Measurements from ENCODE around the gene HNF4A.

DNA sequence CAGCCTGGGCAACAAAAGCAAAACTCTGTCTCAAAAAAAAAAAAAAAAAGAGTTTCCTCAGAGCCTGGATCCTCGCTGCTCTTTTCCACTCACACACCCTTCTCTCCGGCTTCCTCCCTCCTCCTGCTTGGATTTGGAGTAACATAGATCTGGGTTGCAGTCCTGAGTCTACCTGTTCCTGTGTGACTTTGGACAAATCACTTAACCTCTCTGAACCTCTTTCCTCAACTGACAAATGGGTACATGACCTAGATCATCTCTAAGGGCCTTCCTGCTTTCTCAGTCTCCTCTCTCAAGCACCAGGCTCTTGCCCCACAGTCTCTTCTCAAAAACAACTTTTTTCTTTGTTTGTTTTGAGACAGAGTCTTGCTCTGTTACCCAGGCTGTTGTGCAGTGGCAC, 24.3 kb upstream of the HNF4A start:
- TF ChIP-seq, protein P1, sequence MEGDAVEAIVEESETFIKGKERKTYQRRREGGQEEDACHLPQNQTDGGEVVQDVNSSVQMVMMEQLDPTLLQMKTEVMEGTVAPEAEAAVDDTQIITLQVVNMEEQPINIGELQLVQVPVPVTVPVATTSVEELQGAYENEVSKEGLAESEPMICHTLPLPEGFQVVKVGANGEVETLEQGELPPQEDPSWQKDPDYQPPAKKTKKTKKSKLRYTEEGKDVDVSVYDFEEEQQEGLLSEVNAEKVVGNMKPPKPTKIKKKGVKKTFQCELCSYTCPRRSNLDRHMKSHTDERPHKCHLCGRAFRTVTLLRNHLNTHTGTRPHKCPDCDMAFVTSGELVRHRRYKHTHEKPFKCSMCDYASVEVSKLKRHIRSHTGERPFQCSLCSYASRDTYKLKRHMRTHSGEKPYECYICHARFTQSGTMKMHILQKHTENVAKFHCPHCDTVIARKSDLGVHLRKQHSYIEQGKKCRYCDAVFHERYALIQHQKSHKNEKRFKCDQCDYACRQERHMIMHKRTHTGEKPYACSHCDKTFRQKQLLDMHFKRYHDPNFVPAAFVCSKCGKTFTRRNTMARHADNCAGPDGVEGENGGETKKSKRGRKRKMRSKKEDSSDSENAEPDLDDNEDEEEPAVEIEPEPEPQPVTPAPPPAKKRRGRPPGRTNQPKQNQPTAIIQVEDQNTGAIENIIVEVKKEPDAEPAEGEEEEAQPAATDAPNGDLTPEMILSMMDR (IDR thresholded peaks at IDR 0.05), result no peak
- no peak for TF ChIP-seq POLR2A (IDR thresholded peaks at IDR 0.05)
